ENCODE measurements around the gene SKI.

DNA sequence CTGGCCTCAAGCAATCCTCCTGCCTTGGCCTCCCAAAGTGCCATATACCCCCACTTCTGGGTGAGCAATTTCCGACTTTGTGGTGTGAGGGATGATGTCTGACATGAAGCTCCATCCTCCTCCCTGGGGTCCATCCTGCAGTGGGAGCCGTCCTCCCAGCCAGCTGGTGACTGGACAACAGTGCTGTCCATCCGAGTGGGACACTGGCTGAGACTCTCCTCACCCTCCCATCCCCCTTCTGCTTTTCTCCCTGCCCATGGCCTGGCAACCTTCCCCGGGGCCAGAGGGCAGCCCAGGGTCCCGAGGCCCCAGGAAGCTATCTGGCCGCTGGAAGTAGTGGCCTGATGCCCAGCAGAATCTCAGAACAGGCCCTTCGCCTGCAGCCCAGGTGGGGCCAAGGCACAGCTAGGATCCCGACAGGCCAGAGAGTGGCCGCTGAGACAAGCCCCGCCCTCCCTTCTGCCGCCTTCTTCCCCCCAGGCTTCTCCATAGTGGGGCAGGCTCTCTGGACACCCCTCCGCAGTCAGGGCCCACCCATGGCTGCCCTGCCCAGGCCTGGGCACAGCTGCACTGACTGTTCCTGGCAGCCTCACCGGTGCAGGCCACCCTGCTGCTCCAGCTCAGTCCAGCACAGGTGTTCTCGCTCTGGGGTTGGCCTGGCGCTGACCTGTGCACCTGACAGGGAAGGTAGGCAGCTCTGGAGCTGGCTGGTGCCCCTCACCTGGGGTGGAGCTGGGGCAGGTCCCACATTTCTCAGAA, 25.1 kb upstream of the SKI start:
- TF ChIP-seq POLR2A (IDR thresholded peaks at IDR 0.05) (no peak), POLR2AphosphoS5 (IDR thresholded peaks at IDR 0.05) (no peak)
- TF ChIP-seq, protein P1, sequence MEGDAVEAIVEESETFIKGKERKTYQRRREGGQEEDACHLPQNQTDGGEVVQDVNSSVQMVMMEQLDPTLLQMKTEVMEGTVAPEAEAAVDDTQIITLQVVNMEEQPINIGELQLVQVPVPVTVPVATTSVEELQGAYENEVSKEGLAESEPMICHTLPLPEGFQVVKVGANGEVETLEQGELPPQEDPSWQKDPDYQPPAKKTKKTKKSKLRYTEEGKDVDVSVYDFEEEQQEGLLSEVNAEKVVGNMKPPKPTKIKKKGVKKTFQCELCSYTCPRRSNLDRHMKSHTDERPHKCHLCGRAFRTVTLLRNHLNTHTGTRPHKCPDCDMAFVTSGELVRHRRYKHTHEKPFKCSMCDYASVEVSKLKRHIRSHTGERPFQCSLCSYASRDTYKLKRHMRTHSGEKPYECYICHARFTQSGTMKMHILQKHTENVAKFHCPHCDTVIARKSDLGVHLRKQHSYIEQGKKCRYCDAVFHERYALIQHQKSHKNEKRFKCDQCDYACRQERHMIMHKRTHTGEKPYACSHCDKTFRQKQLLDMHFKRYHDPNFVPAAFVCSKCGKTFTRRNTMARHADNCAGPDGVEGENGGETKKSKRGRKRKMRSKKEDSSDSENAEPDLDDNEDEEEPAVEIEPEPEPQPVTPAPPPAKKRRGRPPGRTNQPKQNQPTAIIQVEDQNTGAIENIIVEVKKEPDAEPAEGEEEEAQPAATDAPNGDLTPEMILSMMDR (IDR thresholded peaks at IDR 0.05) = no peak
